SU-DHL-6 (cell line): ENCODE measurements around the gene LPCAT2.

ENCODE experiments used
- H2AFZ ChIP-seq: fragments of 200-600 bp; sonication (generic); 2 replicates; pipeline ENCODE4 v1.6.1; 2014; ENCODE audit warnings: low read depth, mild to moderate bottlenecking, moderate library complexity, mixed read lengths, antibody characterized with exemption, low read length; ENCODE audit not compliant: severe bottlenecking
- H3F3A ChIP-seq: fragments of 200-600 bp; shearing (Covaris generic); 2 replicates; pipeline ENCODE4 v1.6.0; 2016; ENCODE audit warnings: antibody characterized with exemption, mild to moderate bottlenecking; ENCODE audit not compliant: insufficient read depth
- H3K27ac ChIP-seq: fragments of 200-600 bp; sonication (generic); 2 replicates; pipeline ENCODE4 v1.5.1; 2016; ENCODE audit warnings: low read depth, mild to moderate bottlenecking, low read length, moderate library complexity, mixed read lengths
- H3K27me3 ChIP-seq: fragments of 200-600 bp; sonication (generic), shearing (Covaris generic); 2 replicates; pipeline ENCODE4 v1.6.0; 2014; ENCODE audit warnings: mild to moderate bottlenecking, low read length
- H3K36me3 ChIP-seq: fragments of 200-600 bp; sonication (generic); 2 replicates; pipeline ENCODE4 v1.6.1; 2014; ENCODE audit warnings: mild to moderate bottlenecking, low read length, mixed read lengths
- H3K4me2 ChIP-seq: fragments of 300-600, 200-600 bp; shearing (Covaris generic), sonication (generic); 2 replicates; pipeline ENCODE4 v1.6.0; 2014; ENCODE audit warnings: low read length, low read depth, mild to moderate bottlenecking; ENCODE audit not compliant: poor library complexity, severe bottlenecking
- H3K4me3 ChIP-seq: fragments of 200-600 bp; sonication (generic); 2 replicates; pipeline ENCODE4 v1.5.1; 2014; ENCODE audit warnings: antibody characterized with exemption, low read length, mild to moderate bottlenecking, mixed read lengths; ENCODE audit not compliant: insufficient read depth, poor library complexity, severe bottlenecking
- H3K79me2 ChIP-seq: fragments of 200-600 bp; sonication (generic); 2 replicates; pipeline ENCODE4 v1.6.1; 2014; ENCODE audit warnings: mild to moderate bottlenecking, low read length, moderate library complexity; ENCODE audit not compliant: insufficient read depth
- H3K9ac ChIP-seq: fragments of 200-600 bp; sonication (generic); 2 replicates; pipeline ENCODE4 v1.7.0; 2014; ENCODE audit warnings: mild to moderate bottlenecking, low read length
- H3K9me2 ChIP-seq: fragments of 200-600 bp; sonication (generic); replicated peaks from 2 replicates; pipeline ENCODE4 v1.6.1; 2014; ENCODE audit warnings: low read length; ENCODE audit not compliant: insufficient read depth
- H3K9me3 ChIP-seq: fragments of 200-600 bp; sonication (generic); 2 replicates; pipeline ENCODE4 v1.6.1; 2014; ENCODE audit warnings: low read length, mixed read lengths; ENCODE audit not compliant: insufficient read depth
- H4K20me1 ChIP-seq: fragments of 200-600 bp; sonication (generic); 2 replicates; pipeline ENCODE4 v1.6.1; 2014; ENCODE audit warnings: low read depth, mild to moderate bottlenecking, antibody characterized with exemption, low read length, moderate library complexity, mixed read lengths
- EZH2phosphoT487 ChIP-seq: fragments of 200-600 bp; sonication (generic), shearing (Covaris generic); conservative IDR thresholded peaks from 2 replicates; pipeline ENCODE4 v1.6.1; 2018; ENCODE audit warnings: mild to moderate bottlenecking, antibody characterized with exemption, low read length, moderate library complexity, mixed read lengths
- TF ChIP-seq, protein P1 (sequence below): fragments of 200-600 bp; sonication (generic); IDR thresholded peaks from one replicate; pipeline ENCODE4 v1.5.1; 2017; ENCODE audit warnings: antibody characterized with exemption, mild to moderate bottlenecking, low read length, moderate library complexity; ENCODE audit not compliant: insufficient read depth, poor library complexity, severe bottlenecking

The LPCAT2 gene

GRCh38 chr16:55521792-55522191 lies 12.9 kb downstream of the LPCAT2 start:
- Histone ChIP-seq H3K4me2 (no peak overlapping the region), H3K9me2 (no peaks in the 10 kb centered on the region), H3K4me3 (no peak overlapping the region), H3K36me3 (no peaks in the 10 kb centered on the region), H3K27ac (no peak overlapping the region), H3K9ac (no peak overlapping the region), H4K20me1 (no peaks in the 10 kb centered on the region), H2AFZ (no peak overlapping the region), H3F3A (no peaks in the 10 kb centered on the region), H3K27me3 (no peaks in the 10 kb centered on the region; the same call in 1 of the 2 replicates), H3K9me3 (no peaks in the 10 kb centered on the region), H3K79me2 (no peaks in the 10 kb centered on the region)
- TF ChIP-seq, protein P1, sequence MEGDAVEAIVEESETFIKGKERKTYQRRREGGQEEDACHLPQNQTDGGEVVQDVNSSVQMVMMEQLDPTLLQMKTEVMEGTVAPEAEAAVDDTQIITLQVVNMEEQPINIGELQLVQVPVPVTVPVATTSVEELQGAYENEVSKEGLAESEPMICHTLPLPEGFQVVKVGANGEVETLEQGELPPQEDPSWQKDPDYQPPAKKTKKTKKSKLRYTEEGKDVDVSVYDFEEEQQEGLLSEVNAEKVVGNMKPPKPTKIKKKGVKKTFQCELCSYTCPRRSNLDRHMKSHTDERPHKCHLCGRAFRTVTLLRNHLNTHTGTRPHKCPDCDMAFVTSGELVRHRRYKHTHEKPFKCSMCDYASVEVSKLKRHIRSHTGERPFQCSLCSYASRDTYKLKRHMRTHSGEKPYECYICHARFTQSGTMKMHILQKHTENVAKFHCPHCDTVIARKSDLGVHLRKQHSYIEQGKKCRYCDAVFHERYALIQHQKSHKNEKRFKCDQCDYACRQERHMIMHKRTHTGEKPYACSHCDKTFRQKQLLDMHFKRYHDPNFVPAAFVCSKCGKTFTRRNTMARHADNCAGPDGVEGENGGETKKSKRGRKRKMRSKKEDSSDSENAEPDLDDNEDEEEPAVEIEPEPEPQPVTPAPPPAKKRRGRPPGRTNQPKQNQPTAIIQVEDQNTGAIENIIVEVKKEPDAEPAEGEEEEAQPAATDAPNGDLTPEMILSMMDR: no peak
- TF ChIP-seq EZH2phosphoT487: no peak

DNA sequence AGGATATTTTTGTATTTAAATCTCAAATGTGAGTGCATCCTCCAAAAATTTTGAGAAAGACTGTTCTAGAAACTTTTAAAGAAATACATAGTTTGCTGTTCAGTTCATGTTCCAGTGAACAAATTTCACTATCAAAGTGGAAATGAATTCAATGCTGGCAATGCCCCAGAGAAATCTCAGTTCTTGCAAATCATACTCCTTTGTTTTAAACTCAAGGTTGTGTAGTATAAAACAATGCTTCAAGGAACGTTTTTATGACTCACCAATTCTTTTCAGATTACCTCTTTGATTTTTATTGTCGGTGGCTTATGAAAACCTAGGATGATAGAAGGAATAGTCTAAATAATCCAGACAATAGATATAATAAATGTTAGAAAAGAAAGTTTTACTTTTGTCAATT lies 17.6 kb downstream of the LPCAT2 start:
- no peaks in the 10 kb centered on the region for H3F3A ChIP-seq
- no peaks in the 10 kb centered on the region for H4K20me1 ChIP-seq
- no peaks in the 10 kb centered on the region for H3K9me2 ChIP-seq
- no peak overlapping the region for H3K4me3 ChIP-seq
- no peak overlapping the region for H3K27ac ChIP-seq
- H3K79me2 ChIP-seq: no peaks in the 10 kb centered on the region
- H2AFZ ChIP-seq: no peak overlapping the region
- no peak for TF ChIP-seq EZH2phosphoT487
- TF ChIP-seq, protein P1: no peak
- no peaks in the 10 kb centered on the region for H3K36me3 ChIP-seq
- H3K4me2 ChIP-seq: no peak overlapping the region
- no peaks in the 10 kb centered on the region; the same call in 1 of the 2 replicates for H3K27me3 ChIP-seq
- H3K9me3 ChIP-seq: no peaks in the 10 kb centered on the region
- H3K9ac ChIP-seq: no peak overlapping the region

DNA sequence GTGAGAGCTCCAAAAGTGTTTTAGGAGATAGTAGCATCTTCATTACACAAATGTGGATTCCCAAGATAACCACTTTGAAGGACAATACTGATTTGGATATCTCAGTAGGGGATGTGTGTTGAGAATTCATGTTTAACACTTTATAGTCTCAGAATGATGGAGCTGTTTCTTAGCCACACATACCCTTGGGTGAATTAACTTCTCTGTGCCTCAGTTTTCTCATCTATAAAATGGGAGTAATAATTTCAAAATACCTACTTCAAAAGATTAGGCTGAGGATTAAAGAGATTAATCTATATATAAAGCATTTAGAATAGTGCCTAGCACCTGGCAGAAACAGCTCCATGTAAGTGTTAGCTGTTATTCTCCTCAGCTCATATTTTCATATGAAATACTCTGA lies 19.0 kb downstream of the LPCAT2 start:
- Histone ChIP-seq H3K9me2 (no peaks in the 10 kb centered on the region), H3K9ac (no peak overlapping the region), H3K4me3 (no peak overlapping the region), H2AFZ (no peak overlapping the region), H3K9me3 (no peaks in the 10 kb centered on the region), H3K79me2 (no peaks in the 10 kb centered on the region), H4K20me1 (no peaks in the 10 kb centered on the region), H3K4me2 (no peak overlapping the region), H3K27ac (no peak overlapping the region), H3K27me3 (no peaks in the 10 kb centered on the region), H3K36me3 (no peaks in the 10 kb centered on the region), H3F3A (no peaks in the 10 kb centered on the region)
- no peak for TF ChIP-seq EZH2phosphoT487

DNA sequence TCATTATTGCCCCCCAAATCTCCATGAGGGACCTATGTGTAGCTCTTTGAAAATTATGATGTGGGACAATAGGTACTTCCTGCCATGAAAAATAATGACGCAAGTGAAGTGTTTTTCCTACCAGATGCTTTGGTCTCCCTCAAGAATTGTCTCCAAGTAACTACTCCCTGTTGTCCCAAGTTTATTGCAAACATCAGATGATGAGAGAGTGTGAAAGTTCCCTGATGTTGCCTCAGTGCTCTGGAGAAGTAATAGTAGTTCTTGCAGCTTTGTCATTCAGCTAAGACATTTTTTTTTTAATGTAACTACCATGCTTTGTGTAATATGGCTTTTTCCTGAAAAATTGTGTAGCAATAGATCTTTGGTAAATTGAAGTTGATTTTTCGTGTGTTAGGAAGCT lies 20.1 kb downstream of the LPCAT2 start:
- H4K20me1 ChIP-seq: no peaks in the 10 kb centered on the region
- no peak overlapping the region for H3K4me2 ChIP-seq
- no peak overlapping the region for H3K4me3 ChIP-seq
- H3K79me2 ChIP-seq: no peaks in the 10 kb centered on the region
- no peaks in the 10 kb centered on the region for H3F3A ChIP-seq
- H3K9me2 ChIP-seq: no peaks in the 10 kb centered on the region
- no peaks in the 10 kb centered on the region for H3K27me3 ChIP-seq
- no peak overlapping the region for H3K27ac ChIP-seq
- no peak for TF ChIP-seq EZH2phosphoT487
- TF ChIP-seq, protein P1: no peak
- H3K9ac ChIP-seq: no peak overlapping the region
- no peaks in the 10 kb centered on the region for H3K36me3 ChIP-seq
- H2AFZ ChIP-seq: no peak overlapping the region
- no peaks in the 10 kb centered on the region for H3K9me3 ChIP-seq
